K562 (cell line): Measurements from ENCODE around the gene SETX. TPM values are rescaled to one million over a fixed set of nuclear protein-coding genes. Genes with fewer than 3 reads are reported as not detected.

Source experiments
- ATAC-seq: fragments of 200-7000 bp; cut with Tn5 transposase; 3 replicates; pipeline ENCODE4 v1.9.1; 2020; ENCODE audit warnings: moderate library complexity
- BruUV-seq: library from RNA; stranded (reverse); fragments of 400-500 nt; replicated peaks from 2 replicates; lab custom pipeline; 2021; lab: Mats Ljungman, UMichigan
- CTCF ChIA-PET: fragments of 300-600 bp; formaldehyde crosslinking; extraction: SDS; loops from one replicate; lab custom pipeline; 2021; ENCODE audit warnings: low intra/inter-chr PET ratio; lab: Yijun Ruan, JAX
- POLR2A ChIA-PET: fragments of 300-600, 350-650 bp; sonication (Branson Sonifier 250); formaldehyde crosslinking; extraction: SDS; loops from one replicate; lab custom pipeline; 2021; ENCODE audit warnings: antibody characterized with exemption, inconsistent platforms; lab: Yijun Ruan, JAX
- DNase-seq, 4 experiments: peaks; one replicate each; pipeline versions ENCODE4 v3.0.0 to v3.0.0-alpha.2; 2011 to 2018; ENCODE audit warnings: low spot score in 3 of 4, mixed read lengths in 3 of 4; ENCODE audit errors: extremely low read depth in 1 of 4
- FAIRE-seq: peaks from 2 replicates; lab custom pipeline; 2011; peaks lifted over from hg19 to GRCh38; lab: Jason Lieb, UNC
- H2AFZ ChIP-seq: 2 replicates; pipeline ENCODE4 v1.6.0; 2011; ENCODE audit warnings: low read depth, low read length, control low read depth, inconsistent platforms
- H3K27ac ChIP-seq: fragments of 200-600 bp; 3 replicates; pipeline ENCODE4 v1.8.0; 2011; ENCODE audit warnings: low read depth, mild to moderate bottlenecking, control low read depth, inconsistent platforms, low read length, moderate library complexity, mixed read lengths; ENCODE audit errors: extremely low read depth
- H3K27me3 ChIP-seq, 2 experiments: fragments of 300-600 bp in 1 of 2; 2 replicates in 1 of 2; 3 replicates in 1 of 2; pipeline versions ENCODE4 v1.6.0 to v1.8.0; 2011; ENCODE audit warnings: inconsistent platforms in 2 of 2, low read length in 2 of 2, mild to moderate bottlenecking in 1 of 2, mixed read lengths in 1 of 2, moderate library complexity in 1 of 2; ENCODE audit not compliant: control insufficient read depth in 2 of 2, insufficient read depth in 2 of 2
- H3K36me3 ChIP-seq: fragments of 300-600 bp; 3 replicates; pipeline ENCODE4 v1.8.0; 2011; ENCODE audit warnings: mild to moderate bottlenecking, low read length, inconsistent platforms; ENCODE audit not compliant: control insufficient read depth, insufficient read depth
- H3K4me1 ChIP-seq, 2 experiments: fragments of 200-600 bp in 1 of 2; replicated peaks in 1 of 2; 2 replicates in 1 of 2; 3 replicates in 1 of 2; pipeline versions ENCODE4 v1.5.1 to v1.8.0; 2011; ENCODE audit warnings: inconsistent platforms in 2 of 2, low read length in 2 of 2, mild to moderate bottlenecking in 1 of 2, mixed read lengths in 1 of 2, moderate library complexity in 1 of 2; ENCODE audit not compliant: control insufficient read depth in 2 of 2, insufficient read depth in 2 of 2
- H3K4me2 ChIP-seq: 2 replicates; pipeline ENCODE4 v1.6.1; 2011; ENCODE audit warnings: low read length, control low read depth, inconsistent platforms, mixed read lengths; ENCODE audit not compliant: insufficient read depth
- H3K4me3 ChIP-seq: fragments of 200-600 bp; sonication (generic), shearing (Covaris generic); 2 replicates; pipeline ENCODE4 v1.5.1; 2016; ENCODE audit warnings: control low read depth, inconsistent platforms
- H3K79me2 ChIP-seq: fragments of 200-600 bp; 3 replicates; pipeline ENCODE4 v1.8.0; 2011; ENCODE audit warnings: low read length, inconsistent platforms; ENCODE audit not compliant: control insufficient read depth, insufficient read depth
- H3K9ac ChIP-seq, 2 experiments: 2 replicates each; pipeline versions ENCODE4 v1.6.0 to v1.6.1; 2011; ENCODE audit warnings: low read depth in 2 of 2, low read length in 2 of 2, control low read depth in 1 of 2, inconsistent platforms in 1 of 2, mild to moderate bottlenecking in 1 of 2, mixed read lengths in 1 of 2; ENCODE audit not compliant: insufficient read depth in 1 of 2
- H3K9me1 ChIP-seq: one replicate; pipeline ENCODE4 v1.6.0; 2011; ENCODE audit warnings: inconsistent platforms, mild to moderate bottlenecking, low read length, moderate library complexity; ENCODE audit not compliant: control insufficient read depth, insufficient read depth
- H3K9me3 ChIP-seq: replicated peaks from 2 replicates; pipeline ENCODE4 v1.5.1; 2011; ENCODE audit warnings: low read depth, low read length, inconsistent platforms; ENCODE audit not compliant: control insufficient read depth, insufficient read depth
- H4K20me1 ChIP-seq: replicated peaks from 2 replicates; pipeline ENCODE4 v1.6.1; 2011; ENCODE audit warnings: low read length, inconsistent platforms, mixed read lengths; ENCODE audit not compliant: control insufficient read depth, insufficient read depth
- ETV1 ChIP-seq: fragments of 450-650 bp; conservative IDR thresholded peaks from 2 replicates; pipeline ENCODE4 v1.6.1; 2016; ENCODE audit warnings: missing genetic modification characterization, control low read depth, low read depth, missing compliant biosample characterization
- IFI16 ChIP-seq: fragments of 250-450 bp; sonication (Bioruptor Pico); IDR thresholded peaks from 2 replicates; pipeline ENCODE4 v2.1.2; 2022; ENCODE audit warnings: mild to moderate bottlenecking, inconsistent platforms
- TARDBP ChIP-seq: fragments of 450-650 bp; IDR thresholded peaks from 2 replicates; pipeline ENCODE4 v1.6.1; 2016
- TOE1 ChIP-seq, 2 experiments: fragments of 450-650 bp in 1 of 2; sonication (generic) in 1 of 2; formaldehyde crosslinking in 1 of 2; IDR thresholded peaks; 2 replicates each; pipeline versions ENCODE4 v1.7.1 to v1.8.0; 2016 to 2022; ENCODE audit warnings: borderline replicate concordance in 2 of 2, mild to moderate bottlenecking in 2 of 2, antibody characterized with exemption in 1 of 2, inconsistent platforms in 1 of 2, low read depth in 1 of 2, missing genetic modification reagents in 1 of 2, moderate library complexity in 1 of 2
- ZNF197 ChIP-seq: fragments of 200-800 bp; sonication (Bioruptor generic); IDR thresholded peaks from 2 replicates; pipeline ENCODE4 v1.6.1; 2016; ENCODE audit warnings: low read depth, missing genetic modification characterization, missing compliant biosample characterization
- ZSCAN29 ChIP-seq: fragments of 450-650 bp; IDR thresholded peaks from 2 replicates; pipeline ENCODE4 v1.6.1; 2017
- WGBS: fragments of 100-300 bp; shearing (Covaris generic); methylation state at CpG from one replicate; pipeline ENCODE4 v1.1.6; 2016; ENCODE audit warnings: low coverage, mixed read lengths; ENCODE audit not compliant: insufficient coverage; ENCODE audit errors: missing lambda C conversion rate; 5-methylcytosine and 5-hydroxymethylcytosine counted together
- in situ Hi-C: fragments of 300-500 bp; cut with MboI; formaldehyde crosslinking; loops from 4 replicates; pipeline ENCODE4 v1.15.0; 2018; ENCODE audit warnings: inconsistent platforms, mixed read lengths
- intact Hi-C: fragments of 100-400 bp; cut with micrococcal nuclease; formaldehyde crosslinking; loops from 2 replicates; pipeline ENCODE4 v1.14.2; 2022
- polyA plus RNA-seq, 8 experiments: library from polyadenylated mRNA; depleted of rRNA in 4 of 8; stranded (reverse) in 5 of 8; unstranded in 3 of 8; fragments of >200 nt; fragmentation: Nextera tagmentation in 2 of 8; fragmentation: Illumina TruSeq in 1 of 8; extraction: Ambion mirVana in 2 of 8; extraction: Trizol in 1 of 8; gene quantifications; 2 replicates each; pipeline versions ENCODE4 v1.2.1 to v1.2.3, GENCODE V29; 2011 to 2014; ENCODE audit warnings: inconsistent platforms in 1 of 8, missing spikeins in 1 of 8
- total RNA-seq, 7 experiments: library from RNA; depleted of rRNA in 6 of 7; stranded (reverse); fragments of >200 nt in 6 of 7; fragmentation: Illumina TruSeq in 2 of 7; extraction: Trizol in 2 of 7; gene quantifications; 2 replicates each; pipeline versions ENCODE4 v1.2.1 to v1.2.3, GENCODE V29; 2011 to 2021; ENCODE audit warnings: low replicate concordance in 1 of 7

Gene SETX
- total and polyA plus RNA-seq, 9 of the 15 experiments (the other 6 are each of a cell fraction or from before 2014, with no cell fraction given): 8.7 to 45.7 (median 28.7) TPM

DNA sequence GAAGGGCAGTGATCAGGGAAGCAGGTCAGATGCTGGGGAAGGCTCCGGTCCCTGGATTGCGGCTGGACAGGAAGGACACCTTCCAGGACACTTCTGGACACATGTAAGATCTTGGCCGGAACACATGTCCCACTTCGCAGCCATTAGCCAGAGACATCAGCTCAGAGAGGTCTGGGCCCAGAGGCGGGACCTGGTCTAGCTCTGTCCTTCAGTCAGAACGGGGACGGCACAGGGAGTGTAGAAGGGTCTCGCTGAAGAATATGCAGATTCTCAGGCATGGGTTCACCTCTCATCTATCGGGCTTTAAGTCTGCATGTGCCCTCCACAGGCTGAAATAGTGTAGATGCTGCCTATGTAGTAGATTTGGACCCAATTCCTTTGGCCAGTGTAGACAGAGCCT, 119.7 kb downstream of the SETX start:
- DNase-seq (no peak), FAIRE-seq (no peak), ATAC-seq (no peak)
- no TSS peak for BruUV-seq
- 5% methylated on average over 9 of the region's 9 CpGs for WGBS
- H3K4me1 ChIP-seq: peaks cover 0 to 22% of the 10 kb centered on the region in 2 experiments; a peak in 1 of 5 replicates
- H3K9me1 ChIP-seq: no peaks in the 10 kb centered on the region
- H2AFZ ChIP-seq: no peak overlapping the region
- no peak overlapping the region for H3K27ac ChIP-seq
- H3K9me3 ChIP-seq: no peaks in the 10 kb centered on the region
- no peaks in the 10 kb centered on the region for H3K79me2 ChIP-seq
- no peak for TF ChIP-seq ETV1 (tag)
- TF ChIP-seq IFI16 (CRISPR knock-in tag): no peak
- no peak for TF ChIP-seq TARDBP
- TF ChIP-seq ZNF197 (CRISPR knock-in tag): no peak
- TF ChIP-seq ZSCAN29: 0 out of 2 replicates have a peak, but pooled peaks have one; percentile 37
- TF ChIP-seq TOE1 (IDR thresholded peaks at IDR 0.05; ENCODE audit: borderline replicate concordance): no peak
- TF ChIP-seq TOE1 (CRISPR knock-in tag; IDR thresholded peaks at IDR 0.05; ENCODE audit: borderline replicate concordance, low read depth): no peak
- POLR2A ChIA-PET: interaction anchor here (0.7 kb wide), 1 partner anchor 332 kb away, joined by 3 read pairs; no protein-coding TSS in a partner anchor
- in situ Hi-C loops: no loop called here
- peaks cover 18 to 75% of the 10 kb centered on the region in 2 experiments; a peak in 4 of 5 replicates for H3K27me3 ChIP-seq
- intact Hi-C loops: no loop called here
- CTCF ChIA-PET: interaction anchor here (1.1 to 1.7 kb wide), 2 partner anchors 66 to 473 kb away, joined by 5 to 7 read pairs; no protein-coding TSS in a partner anchor
- H4K20me1 ChIP-seq: peaks cover 9% of the 10 kb centered on the region
- H3K4me2 ChIP-seq: no peak overlapping the region
- H3K4me3 ChIP-seq: no peak overlapping the region
- H3K9ac ChIP-seq: no peak overlapping the region
- no peaks in the 10 kb centered on the region for H3K36me3 ChIP-seq
